Fibroblast of lung (primary cell): ENCODE results near the gene TENT4A. TPM values are rescaled to one million over a fixed set of nuclear protein-coding genes. Genes with fewer than 3 reads are reported as not detected.

Experiments used
- DNase-seq, 2 donors: peaks; one replicate each; pipeline versions ENCODE4 v3.0.0 to v3.0.0-alpha.2; 2010; ENCODE audit warnings: low read depth in 2 of 2
- H2AFZ ChIP-seq: 2 replicates; pipeline ENCODE4 v1.5.1; 2012; ENCODE audit warnings: low read length, control low read depth, inconsistent platforms
- H3K27ac ChIP-seq: 2 replicates; pipeline ENCODE4 v1.5.1; 2011; ENCODE audit warnings: low read length, control low read depth; ENCODE audit not compliant: insufficient read depth
- H3K27me3 ChIP-seq: 2 replicates; pipeline ENCODE4 v1.5.1; 2011; ENCODE audit warnings: mild to moderate bottlenecking, low read length; ENCODE audit not compliant: control insufficient read depth, insufficient read depth
- H3K36me3 ChIP-seq: 2 replicates; pipeline ENCODE4 v1.5.1; 2011; ENCODE audit warnings: low read length; ENCODE audit not compliant: control insufficient read depth, insufficient read depth
- H3K4me1 ChIP-seq: 2 replicates; pipeline ENCODE4 v1.5.1; 2011; ENCODE audit warnings: low read length; ENCODE audit not compliant: control insufficient read depth, insufficient read depth; ENCODE audit errors: extremely low read depth
- H3K4me2 ChIP-seq: 2 replicates; pipeline ENCODE4 v1.5.1; 2011; ENCODE audit warnings: low read length, control low read depth; ENCODE audit not compliant: insufficient read depth; ENCODE audit errors: extremely low read depth
- H3K4me3 ChIP-seq, 4 experiments: fragments of 200-600 bp in 1 of 4; sonication (generic) in 1 of 4; replicated peaks in 1 of 4; 2 replicates each; pipeline ENCODE4 v1.5.1; 2011 to 2016; ENCODE audit warnings: low read length in 4 of 4, low read depth in 3 of 4, mild to moderate bottlenecking in 3 of 4, control low read depth in 2 of 4, inconsistent platforms in 1 of 4, mixed read lengths in 1 of 4; ENCODE audit not compliant: insufficient read depth in 1 of 4; ENCODE audit errors: control extremely low read depth in 1 of 4
- H3K79me2 ChIP-seq: 2 replicates; pipeline ENCODE4 v1.5.1; 2012; ENCODE audit warnings: mild to moderate bottlenecking, low read length, inconsistent platforms; ENCODE audit not compliant: control insufficient read depth, insufficient read depth
- H3K9ac ChIP-seq: 2 replicates; pipeline ENCODE4 v1.5.1; 2011; ENCODE audit warnings: mild to moderate bottlenecking, low read length, control low read depth; ENCODE audit not compliant: insufficient read depth
- H3K9me3 ChIP-seq: 2 replicates; pipeline ENCODE4 v1.5.1; 2012; ENCODE audit warnings: low read depth, low read length; ENCODE audit not compliant: control insufficient read depth, insufficient read depth
- H4K20me1 ChIP-seq: 2 replicates; pipeline ENCODE4 v1.5.1; 2011; ENCODE audit warnings: low read length; ENCODE audit not compliant: control insufficient read depth, insufficient read depth; ENCODE audit errors: extremely low read depth
- CTCF ChIP-seq, 2 donors: IDR thresholded peaks in 1 of 2; conservative IDR thresholded peaks in 1 of 2; 1 replicate in 1 of 2; 2 replicates in 1 of 2; pipeline ENCODE4 v1.5.1; 2011 to 2012; ENCODE audit warnings: low read length in 2 of 2, control low read depth in 1 of 2, inconsistent platforms in 1 of 2, low read depth in 1 of 2, mild to moderate bottlenecking in 1 of 2
- EZH2 ChIP-seq: IDR thresholded peaks from 2 replicates; pipeline ENCODE4 v1.5.1; 2012; ENCODE audit warnings: low read length, control low read depth, mild to moderate bottlenecking; ENCODE audit errors: missing control alignments
- polyA plus RNA-seq, 2 donors: library from polyadenylated mRNA; depleted of rRNA in 1 of 2; stranded (reverse) in 1 of 2; unstranded in 1 of 2; fragments of >200 nt; gene quantifications; 2 replicates each; pipeline ENCODE4 v1.2.1, GENCODE V29; 2011 to 2012; ENCODE audit warnings: missing spikeins in 1 of 2
- total RNA-seq: library from RNA; depleted of rRNA; stranded (reverse); fragments of >200 nt; gene quantifications from 2 replicates; pipeline ENCODE4 v1.2.1, GENCODE V29; 2014

TENT4A gene
- total and polyA plus RNA-seq, 2 donors (not counting 1 experiment from before 2014, with no cell fraction given) = 3.1 to 10.4 TPM

GRCh38 chr5:6708814-6709213, 4.4 kb upstream of the TENT4A start:
- Histone ChIP-seq H3K79me2 (no peaks in the 10 kb centered on the region), H3K4me1 (peaks cover 10% of the 10 kb centered on the region), H3K4me2 (no peak overlapping the region), H3K27me3 (no peaks in the 10 kb centered on the region), H2AFZ (no peak overlapping the region), H4K20me1 (no peaks in the 10 kb centered on the region), H3K4me3 (no peak overlapping the region), H3K9me3 (no peaks in the 10 kb centered on the region), H3K9ac (no peak overlapping the region), H3K27ac (no peak overlapping the region), H3K36me3 (no peaks in the 10 kb centered on the region)
- no peak for TF ChIP-seq CTCF (conservative IDR thresholded peaks at IDR 0.05 in 1 of 2, IDR thresholded peaks at IDR 0.05 in 1 of 2; ENCODE audit: low read depth in 1 of 2, low read length in 2 of 2)
- TF ChIP-seq EZH2 = no peak
- DNase-seq = no peak

DNA sequence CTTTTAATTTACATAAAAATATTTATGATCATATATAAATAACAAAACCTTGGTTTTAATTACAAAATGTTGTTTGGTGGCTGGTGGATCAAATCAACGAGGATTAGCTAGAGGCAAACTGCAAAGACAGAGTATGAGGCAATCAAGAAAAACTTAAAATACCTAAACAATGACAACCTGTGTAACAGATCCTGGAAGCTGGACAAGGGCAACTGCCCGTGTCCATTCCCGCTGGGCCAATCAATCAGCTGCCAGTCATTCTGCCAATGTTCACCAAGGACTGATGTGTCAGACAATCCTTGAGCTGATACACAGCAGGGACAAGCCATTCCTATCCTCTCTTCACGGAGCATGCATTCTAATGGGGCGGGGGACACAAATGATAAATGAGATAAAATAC, 3.2 kb upstream of the TENT4A start:
- peaks cover 10% of the 10 kb centered on the region for H3K79me2 ChIP-seq
- H3K4me2 ChIP-seq = no peak overlapping the region
- H3K36me3 ChIP-seq = no peaks in the 10 kb centered on the region
- H2AFZ ChIP-seq = no peak overlapping the region
- H3K9ac ChIP-seq = no peak overlapping the region
- DNase-seq = no peak
- H3K4me3 ChIP-seq = no peak overlapping the region
- H3K9me3 ChIP-seq = no peaks in the 10 kb centered on the region
- H3K4me1 ChIP-seq = no peaks in the 10 kb centered on the region
- no peak overlapping the region for H3K27ac ChIP-seq
- no peaks in the 10 kb centered on the region for H3K27me3 ChIP-seq
- no peaks in the 10 kb centered on the region for H4K20me1 ChIP-seq
- TF ChIP-seq CTCF (conservative IDR thresholded peaks at IDR 0.05 in 1 of 2, IDR thresholded peaks at IDR 0.05 in 1 of 2; ENCODE audit: low read depth in 1 of 2, low read length in 2 of 2) = no peak
- TF ChIP-seq EZH2 = no peak

DNA sequence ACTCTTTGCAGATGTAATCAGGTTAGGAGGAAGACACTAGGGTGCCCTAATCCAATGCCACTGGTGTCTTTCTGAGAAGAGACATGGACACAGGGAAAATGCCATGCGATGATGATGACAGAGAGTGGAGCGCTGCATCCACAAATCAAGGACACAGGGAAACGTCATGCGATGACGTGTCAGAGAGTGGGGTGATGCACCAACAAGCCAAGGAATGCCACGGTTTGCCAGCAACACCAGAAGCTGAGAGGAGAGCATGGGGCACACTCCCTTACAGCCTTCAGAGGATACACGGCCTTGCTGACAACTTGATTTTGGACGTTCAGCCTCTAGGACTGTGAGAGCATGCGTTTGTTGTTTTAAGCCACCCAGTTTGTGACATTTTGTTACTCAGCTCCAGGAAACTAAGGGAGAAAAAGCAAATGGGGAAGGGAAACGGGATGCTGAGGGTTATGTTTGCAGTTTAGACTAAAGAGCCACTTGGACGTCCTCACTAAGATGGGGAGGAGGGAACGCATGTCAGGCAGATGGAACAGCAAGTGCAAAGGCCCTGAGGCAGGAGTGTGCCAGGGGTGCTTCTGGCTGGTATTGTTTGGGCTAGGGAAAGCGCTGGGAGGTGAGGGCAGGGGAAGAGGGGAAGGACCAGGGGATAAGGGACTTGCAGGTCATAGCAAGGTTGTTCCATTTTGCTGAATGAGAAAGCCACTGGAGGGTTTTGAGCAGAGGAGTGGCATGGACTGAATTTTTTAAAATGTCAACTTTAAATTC, 2.5 kb upstream of the TENT4A start:
- no peak for DNase-seq
- peaks cover 5% of the 10 kb centered on the region for H4K20me1 ChIP-seq
- no peak overlapping the region for H3K27ac ChIP-seq
- H3K4me1 ChIP-seq = peaks cover 2% of the 10 kb centered on the region
- H2AFZ ChIP-seq = no peak overlapping the region
- peaks cover 17% of the 10 kb centered on the region for H3K79me2 ChIP-seq
- H3K27me3 ChIP-seq = no peaks in the 10 kb centered on the region
- H3K4me2 ChIP-seq = no peak overlapping the region
- no peak overlapping the region for H3K4me3 ChIP-seq
- no peaks in the 10 kb centered on the region for H3K9me3 ChIP-seq
- H3K36me3 ChIP-seq = no peaks in the 10 kb centered on the region
- no peak for TF ChIP-seq CTCF (conservative IDR thresholded peaks at IDR 0.05 in 1 of 2, IDR thresholded peaks at IDR 0.05 in 1 of 2; ENCODE audit: low read depth in 1 of 2, low read length in 2 of 2)
- TF ChIP-seq EZH2 = no peak
- no peak overlapping the region for H3K9ac ChIP-seq
